Stimulated activated memory B cell treated with anti-CD40 and anti-IgM and Interleukin-4, amounts not matched to agents 10 μg/mL and 1 μg/mL and 100 μg/mL, for 72 hours (primary cell): ENCODE measurements around the gene C1GALT1.
A peak's percentile ranks its signal among the peaks of the same experiment; 100 is the strongest.

Source experiments
- ATAC-seq: fragments of 150-1000 bp; cut with Tn5 transposase; 2 replicates; pipeline ENCODE4 v1.10.0; 2021
- H3K27ac Mint-ChIP-seq: one replicate; pipeline ENCODE4 v1.8.0; 2022; ENCODE audit warnings: mild to moderate bottlenecking, mixed read lengths
- H3K27me3 Mint-ChIP-seq: one replicate; pipeline ENCODE4 v1.8.0; 2022; ENCODE audit warnings: mixed read lengths
- H3K36me3 Mint-ChIP-seq: one replicate; pipeline ENCODE4 v1.8.0; 2022; ENCODE audit warnings: mixed read lengths
- H3K4me1 Mint-ChIP-seq: one replicate; pipeline ENCODE4 v1.8.0; 2022; ENCODE audit warnings: mixed read lengths
- H3K4me3 Mint-ChIP-seq: one replicate; pipeline ENCODE4 v1.8.0; 2022; ENCODE audit warnings: mild to moderate bottlenecking, moderate library complexity, mixed read lengths
- H3K9me3 Mint-ChIP-seq: one replicate; pipeline ENCODE4 v1.8.0; 2022; ENCODE audit warnings: mixed read lengths

Gene C1GALT1

DNA sequence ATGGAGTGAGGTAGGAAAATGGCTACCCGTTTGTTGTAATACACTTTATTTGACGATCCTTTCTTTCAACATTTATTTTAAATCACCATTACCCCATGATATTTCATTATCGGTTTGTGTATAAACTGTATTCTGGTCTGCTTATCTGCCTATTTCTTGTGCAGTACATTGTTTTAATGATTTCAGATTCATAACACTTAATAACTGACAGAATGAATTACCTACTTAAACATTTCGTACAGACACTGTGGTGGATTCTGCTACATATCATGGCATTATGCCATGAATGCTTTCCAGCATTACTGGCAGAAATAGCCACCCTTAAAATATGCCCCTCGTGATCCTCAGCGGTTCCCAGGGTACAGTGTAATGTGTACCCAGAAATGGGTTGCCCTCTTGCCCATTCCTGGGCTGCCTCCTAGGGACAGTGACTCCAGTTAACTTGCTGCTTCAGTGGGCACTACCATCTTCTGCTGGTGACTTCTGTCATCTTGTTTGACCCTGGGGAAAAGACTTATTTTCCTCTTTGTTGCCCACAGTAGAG, 74.5 kb downstream of the C1GALT1 start:
- H3K27ac Mint-ChIP-seq, result peak overlapping the region; percentile 88
- no peaks in the 10 kb centered on the region for H3K27me3 Mint-ChIP-seq
- no peaks in the 10 kb centered on the region for H3K9me3 Mint-ChIP-seq
- peaks cover 55% of the 10 kb centered on the region for H3K4me1 Mint-ChIP-seq
- H3K4me3 Mint-ChIP-seq, result no peak overlapping the region
- H3K36me3 Mint-ChIP-seq, result peaks cover 11% of the 10 kb centered on the region
- ATAC-seq, result no peak

DNA sequence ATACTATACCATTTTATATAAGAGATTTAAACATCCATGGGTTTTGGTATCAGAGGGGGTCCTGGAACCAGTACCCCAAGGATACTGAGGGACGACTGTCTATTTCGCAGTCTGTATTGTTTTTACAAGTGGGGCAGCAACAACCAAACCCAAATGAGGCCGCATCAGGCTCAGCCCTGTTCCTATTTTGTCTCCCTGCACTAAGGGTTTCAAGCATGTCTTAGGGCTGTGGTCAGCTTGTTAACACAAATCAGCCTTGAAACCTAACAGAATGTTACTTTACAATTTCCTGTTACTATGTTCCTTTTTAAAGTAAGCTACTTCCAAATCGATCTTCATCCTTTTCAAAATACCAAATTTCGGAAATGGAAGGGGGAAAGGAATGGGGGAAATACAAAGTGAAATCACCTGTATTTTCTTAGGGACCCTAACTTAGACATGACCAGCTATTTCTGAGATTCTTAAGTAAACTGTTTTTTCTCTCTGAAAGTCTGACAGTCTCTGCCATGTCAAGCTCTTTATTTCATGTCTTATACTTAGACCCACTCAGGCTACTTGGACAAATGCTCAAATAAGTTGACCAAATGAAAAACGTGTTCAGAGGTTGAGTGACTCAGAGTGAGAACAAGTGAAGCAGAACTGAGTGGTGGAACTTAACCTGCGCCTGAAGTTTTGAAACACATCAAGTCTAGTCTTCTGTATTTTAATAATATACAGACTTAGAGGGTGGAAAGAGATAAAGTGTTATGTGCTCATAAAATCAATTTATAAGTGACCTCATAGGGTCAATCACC, 75.8 kb downstream of the C1GALT1 start:
- ATAC-seq, result peak; percentile 91
- Mint-ChIP-seq H3K4me1 (peaks cover 42% of the 10 kb centered on the region), H3K27ac (peak overlapping the region; percentile 88), H3K9me3 (no peaks in the 10 kb centered on the region), H3K27me3 (no peaks in the 10 kb centered on the region), H3K4me3 (peak overlapping the region; percentile 50), H3K36me3 (peaks cover 6% of the 10 kb centered on the region)

GRCh38 chr7:7261863-7262262, 79.5 kb downstream of the C1GALT1 start:
- H3K27ac Mint-ChIP-seq, result no peak overlapping the region
- no peaks in the 10 kb centered on the region for H3K27me3 Mint-ChIP-seq
- H3K36me3 Mint-ChIP-seq, result no peaks in the 10 kb centered on the region
- H3K4me3 Mint-ChIP-seq, result no peak overlapping the region
- no peak for ATAC-seq
- H3K4me1 Mint-ChIP-seq, result peaks cover 27% of the 10 kb centered on the region
- H3K9me3 Mint-ChIP-seq, result no peaks in the 10 kb centered on the region

DNA sequence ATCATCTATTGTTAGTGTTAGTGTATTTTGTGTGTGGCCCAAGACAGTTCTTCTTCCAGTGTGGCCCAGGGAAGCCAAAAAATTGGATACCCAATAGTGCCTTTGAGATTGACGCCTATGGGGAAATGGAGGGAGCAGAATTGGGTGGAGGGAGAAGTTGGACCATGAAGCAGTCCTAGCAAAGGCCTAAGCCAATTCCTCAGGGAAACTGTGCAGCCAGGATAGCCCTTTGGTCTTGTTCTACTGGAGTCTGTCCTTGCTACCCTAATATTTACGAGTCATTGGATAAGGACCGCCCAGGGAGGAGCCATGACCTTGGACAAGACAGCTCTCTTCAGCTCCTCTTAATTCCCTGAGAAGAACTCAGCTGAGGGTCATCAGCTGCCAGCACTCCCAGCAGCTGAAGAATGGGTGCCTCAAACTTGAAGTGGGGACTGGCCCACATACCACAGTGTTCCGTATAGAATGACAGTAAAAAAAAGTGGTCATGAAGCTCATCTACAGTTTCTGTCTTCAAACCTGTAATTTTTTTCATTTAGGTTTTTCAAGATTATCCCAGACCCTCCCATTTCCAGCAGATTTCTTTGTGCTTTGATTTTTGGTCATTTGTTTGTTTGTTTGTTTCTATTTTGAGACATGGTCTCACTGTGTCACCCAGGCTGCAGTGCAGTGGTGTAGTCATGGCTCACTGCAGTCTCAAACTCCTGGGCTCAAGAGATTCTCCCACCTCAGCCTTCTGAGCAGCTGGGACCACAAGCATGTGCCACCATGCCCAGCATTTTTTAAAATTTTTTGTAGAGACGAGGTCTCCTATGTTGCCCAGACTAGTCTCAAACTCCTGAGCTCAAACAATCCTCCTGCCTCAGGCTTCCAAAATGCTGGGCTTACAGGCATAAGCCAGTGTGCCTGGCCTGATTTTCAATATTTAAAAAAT, 81.2 kb downstream of the C1GALT1 start:
- Mint-ChIP-seq H3K4me3 (no peak overlapping the region), H3K27me3 (no peaks in the 10 kb centered on the region), H3K9me3 (no peaks in the 10 kb centered on the region), H3K27ac (no peak overlapping the region), H3K36me3 (no peaks in the 10 kb centered on the region), H3K4me1 (peaks cover 10% of the 10 kb centered on the region)
- no peak for ATAC-seq

DNA sequence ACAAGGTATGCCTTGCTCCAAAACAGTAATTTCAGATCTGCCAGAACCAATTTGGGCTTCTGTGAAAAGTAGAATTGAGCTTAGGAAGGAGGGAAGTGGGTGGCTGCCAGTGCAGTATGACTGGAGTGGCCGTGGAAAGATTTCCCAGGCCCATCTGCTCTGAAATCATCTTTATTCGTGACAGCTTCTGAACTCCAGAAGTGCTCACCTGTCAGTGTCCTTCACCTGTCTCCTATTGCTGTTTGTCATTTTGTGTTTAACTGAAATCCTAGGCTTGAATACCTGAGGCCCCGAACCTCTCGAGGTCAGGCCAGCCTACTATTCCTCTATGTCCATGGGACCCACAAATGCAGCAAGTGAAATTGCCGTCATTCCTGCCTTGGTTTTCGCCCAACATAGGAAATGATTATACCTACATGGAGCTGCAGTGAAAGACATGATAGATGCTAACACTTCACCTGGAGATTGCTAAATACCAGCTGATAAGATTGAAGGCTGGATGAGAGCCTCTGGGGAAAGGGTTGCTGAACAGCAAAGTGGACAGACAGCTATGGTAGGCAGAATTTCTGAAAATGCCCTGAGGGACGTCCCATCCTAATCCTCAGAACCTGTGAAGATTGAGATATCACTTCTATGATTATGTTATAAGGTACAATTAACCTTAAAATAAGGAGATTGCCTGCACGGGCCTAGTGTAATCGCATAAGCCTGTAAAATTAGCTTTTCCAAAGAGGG, 82.1 kb downstream of the C1GALT1 start:
- Mint-ChIP-seq H3K36me3 (no peaks in the 10 kb centered on the region), H3K4me3 (no peak overlapping the region), H3K27me3 (no peaks in the 10 kb centered on the region), H3K9me3 (no peaks in the 10 kb centered on the region), H3K27ac (no peak overlapping the region), H3K4me1 (peaks cover 2% of the 10 kb centered on the region)
- no peak for ATAC-seq

- Mint-ChIP-seq H3K4me1 (no peaks in the 10 kb centered on the region), H3K9me3 (no peaks in the 10 kb centered on the region), H3K27me3 (no peaks in the 10 kb centered on the region), H3K4me3 (no peak overlapping the region), H3K36me3 (no peaks in the 10 kb centered on the region), H3K27ac (no peak overlapping the region)
- no peak for ATAC-seq
Observed at GRCh38 chr7:7265081-7266075, 83.0 kb downstream of the C1GALT1 start.

DNA sequence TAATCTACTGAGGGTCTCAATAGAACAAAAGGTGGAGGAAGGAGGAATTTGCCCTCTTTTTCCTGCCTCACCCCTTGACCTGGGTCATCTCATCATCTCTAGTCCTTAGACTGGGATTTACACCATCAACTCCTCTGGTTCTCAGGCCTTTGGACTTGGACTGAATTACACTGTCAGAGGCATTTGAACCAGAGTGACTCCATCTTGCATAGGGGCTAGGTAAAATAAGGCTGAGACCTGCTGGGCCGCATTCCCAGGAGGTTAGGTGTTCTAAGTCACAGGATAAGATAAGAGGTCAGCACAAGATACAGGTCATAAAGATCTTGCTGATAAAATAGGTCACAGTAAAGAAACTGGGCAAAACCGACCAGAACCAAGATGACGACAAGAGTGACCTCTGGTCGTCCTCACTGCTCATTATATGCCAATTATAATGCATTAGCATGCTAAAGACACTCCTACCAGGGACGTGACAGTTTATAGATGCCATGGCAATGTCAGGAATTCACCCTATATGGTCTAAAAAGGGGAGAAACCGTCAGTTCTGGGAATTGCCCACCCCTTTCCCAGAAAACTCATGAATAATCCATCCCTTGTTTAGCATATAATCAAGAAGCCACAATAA, 84.0 kb downstream of the C1GALT1 start:
- no peak overlapping the region for H3K4me3 Mint-ChIP-seq

DNA sequence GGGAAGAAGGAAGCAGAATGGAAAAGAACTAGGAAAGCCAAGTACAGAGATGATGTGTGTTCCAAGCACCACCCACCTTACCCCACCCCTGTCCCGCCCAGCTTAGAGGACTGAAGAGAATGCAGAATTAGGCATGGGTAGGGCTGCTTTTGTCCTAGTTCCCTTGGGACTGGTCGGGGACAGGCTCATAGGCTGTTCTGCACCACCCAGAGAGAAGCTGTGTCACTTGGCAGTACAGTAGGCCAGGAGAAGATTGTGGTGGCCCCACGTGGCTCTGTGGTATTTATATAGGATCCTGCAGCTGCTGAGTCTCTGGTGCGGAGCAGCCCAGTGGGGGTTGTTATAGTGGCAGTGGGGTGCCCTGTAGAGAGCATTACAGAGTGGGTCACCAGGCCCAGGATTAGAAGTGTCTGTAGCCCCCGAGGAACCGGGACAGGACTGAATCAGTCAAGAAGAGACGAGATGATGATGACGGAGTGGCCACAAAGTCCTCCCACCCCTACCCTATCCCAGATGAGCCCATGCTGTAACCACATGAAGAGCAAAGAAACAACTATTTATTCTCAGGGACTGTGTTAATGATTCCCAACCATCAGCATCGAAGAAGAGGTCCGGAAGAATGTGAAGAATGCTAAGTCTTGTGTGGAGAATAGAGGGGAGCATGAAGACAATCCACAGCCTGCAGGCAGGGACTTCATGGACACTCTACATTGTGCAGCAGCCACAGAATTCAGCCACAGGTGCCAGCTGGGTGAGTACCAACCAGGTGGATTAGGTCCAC, 88.9 kb downstream of the C1GALT1 start:
- Mint-ChIP-seq H3K4me3 (no peak overlapping the region), H3K36me3 (no peaks in the 10 kb centered on the region), H3K27me3 (no peaks in the 10 kb centered on the region), H3K27ac (no peak overlapping the region), H3K4me1 (peaks cover 14% of the 10 kb centered on the region), H3K9me3 (no peaks in the 10 kb centered on the region)
- ATAC-seq, result peak; percentile 45

More for the DNA sequence above, 84.0 kb downstream of the C1GALT1 start:
- no peak overlapping the region for H3K27ac Mint-ChIP-seq
- H3K4me1 Mint-ChIP-seq, result peaks cover 7% of the 10 kb centered on the region
- no peaks in the 10 kb centered on the region for H3K9me3 Mint-ChIP-seq
- ATAC-seq, result no peak
- H3K27me3 Mint-ChIP-seq, result no peaks in the 10 kb centered on the region
- H3K36me3 Mint-ChIP-seq, result no peaks in the 10 kb centered on the region

DNA sequence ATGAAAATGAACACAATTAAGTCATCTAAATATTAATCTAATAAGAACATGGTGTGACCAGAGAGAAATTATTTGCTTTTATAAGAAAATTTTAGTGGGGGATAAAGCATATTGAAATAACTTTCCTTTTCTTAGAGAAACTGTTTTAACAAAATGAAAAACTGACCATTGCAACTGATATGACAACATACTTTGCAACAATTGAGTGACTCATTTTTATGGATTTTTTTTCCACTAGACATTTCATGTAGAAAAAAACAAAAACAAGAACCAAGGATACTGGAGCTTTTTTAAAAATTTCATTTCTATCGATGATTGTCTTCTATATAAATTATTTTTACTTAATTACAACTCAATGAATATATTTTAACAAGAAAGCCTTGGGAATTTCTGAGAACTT, 90.0 kb downstream of the C1GALT1 start:
- Mint-ChIP-seq H3K27me3 (no peaks in the 10 kb centered on the region), H3K4me3 (no peak overlapping the region), H3K4me1 (peaks cover 19% of the 10 kb centered on the region), H3K36me3 (no peaks in the 10 kb centered on the region), H3K9me3 (no peaks in the 10 kb centered on the region), H3K27ac (no peak overlapping the region)
- ATAC-seq, result no peak

GRCh38 chr7:7274782-7275181, 92.4 kb downstream of the C1GALT1 start:
- no peaks in the 10 kb centered on the region for H3K36me3 Mint-ChIP-seq
- H3K27ac Mint-ChIP-seq, result no peak overlapping the region
- ATAC-seq, result no peak
- no peak overlapping the region for H3K4me3 Mint-ChIP-seq
- H3K27me3 Mint-ChIP-seq, result no peaks in the 10 kb centered on the region
- H3K9me3 Mint-ChIP-seq, result no peaks in the 10 kb centered on the region
- H3K4me1 Mint-ChIP-seq, result peaks cover 19% of the 10 kb centered on the region

GRCh38 chr7:7276161-7276560, 93.8 kb downstream of the C1GALT1 start:
- Mint-ChIP-seq H3K27ac (no peak overlapping the region), H3K4me3 (no peak overlapping the region), H3K9me3 (no peaks in the 10 kb centered on the region), H3K36me3 (no peaks in the 10 kb centered on the region), H3K4me1 (peaks cover 14% of the 10 kb centered on the region), H3K27me3 (no peaks in the 10 kb centered on the region)
- no peak for ATAC-seq

DNA sequence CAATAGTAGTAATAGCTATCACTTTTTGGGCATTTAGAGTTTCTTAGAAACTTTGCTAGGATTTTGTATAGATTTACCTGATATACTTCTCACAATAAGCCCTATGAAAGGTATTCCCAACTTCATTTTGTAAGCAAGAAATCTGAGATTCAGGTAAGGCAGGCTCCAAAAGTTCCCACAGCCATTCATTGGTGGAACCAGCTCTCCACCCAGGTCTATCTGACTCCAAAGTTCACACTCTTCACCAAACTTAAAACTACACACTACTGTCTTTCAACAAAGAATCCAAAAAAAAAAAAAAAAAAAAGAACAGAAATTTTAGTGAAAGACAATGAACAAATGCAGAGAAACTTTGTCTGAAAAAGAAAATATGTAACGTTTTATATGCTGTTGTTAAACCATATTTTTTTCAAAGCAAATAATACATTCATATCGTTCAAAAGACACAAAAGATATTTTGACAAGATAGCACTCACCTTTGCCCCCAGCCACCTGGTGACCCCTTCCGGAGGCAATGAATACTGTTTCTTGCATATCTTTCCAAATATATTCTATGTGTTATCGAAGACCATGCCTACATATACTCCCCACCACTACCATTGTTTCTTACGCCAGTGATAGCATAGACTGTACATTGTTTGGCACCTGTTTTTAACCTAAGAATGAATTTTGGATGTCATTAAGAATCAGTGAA, 108.2 kb downstream of the C1GALT1 start:
- Mint-ChIP-seq H3K27ac (no peak overlapping the region), H3K27me3 (no peaks in the 10 kb centered on the region), H3K9me3 (peaks cover 5% of the 10 kb centered on the region), H3K4me1 (no peaks in the 10 kb centered on the region), H3K4me3 (no peak overlapping the region), H3K36me3 (peaks cover 4% of the 10 kb centered on the region)
- ATAC-seq, result no peak

- Mint-ChIP-seq H3K4me1 (no peaks in the 10 kb centered on the region), H3K4me3 (no peak overlapping the region), H3K27me3 (no peaks in the 10 kb centered on the region), H3K27ac (no peak overlapping the region), H3K36me3 (no peaks in the 10 kb centered on the region), H3K9me3 (no peaks in the 10 kb centered on the region)
- ATAC-seq, result no peak
Observed at GRCh38 chr7:7292085-7292484, 109.7 kb downstream of the C1GALT1 start.
